ENCODE measurements around the gene NMRK1. TPM values are rescaled to one million over a fixed set of nuclear protein-coding genes. Genes with fewer than 3 reads are reported as not detected.

NMRK1 gene
- total and polyA plus RNA-seq, 12 donors = 4.7 to 51.6 (median 12.3) TPM

DNA sequence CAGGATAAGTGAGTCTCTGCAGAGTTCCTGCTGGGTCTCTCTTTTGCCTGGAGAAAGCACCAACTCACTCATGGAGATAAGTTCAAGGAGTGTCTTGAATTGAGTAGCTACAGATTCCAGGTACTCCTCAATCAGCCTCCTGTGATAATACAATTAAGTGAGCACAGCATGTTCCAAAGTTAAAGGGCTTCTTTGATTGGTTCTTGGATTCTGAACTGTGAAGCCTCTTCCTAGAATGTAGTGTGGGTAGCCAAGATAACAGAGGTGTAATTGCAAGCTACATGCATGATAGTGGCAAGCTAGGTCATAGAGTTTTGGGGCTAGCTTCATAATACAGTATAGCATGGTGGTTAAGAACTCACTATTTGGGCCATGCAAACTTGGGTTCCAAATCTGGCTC is 36.7 kb downstream of the NMRK1 start:
- no peak for TF ChIP-seq CTCF (IDR thresholded peaks at IDR 0.05)
- Histone ChIP-seq H3K9me3 (peaks cover 0 to 5% (median 0%) of the 10 kb centered on the region in 11 donors), H3K4me3 (no peak overlapping the region), H3K4me1 (no peaks in the 10 kb centered on the region), H3K27ac (no peak overlapping the region), H3K27me3 (peaks cover 0 to 13% (median 0%) of the 10 kb centered on the region in 7 donors), H3K36me3 (no peaks in the 10 kb centered on the region)
- no peak for DNase-seq
- no peak for ATAC-seq
- intact Hi-C loops (cut with DNase I) = no loop called here

- no peak for DNase-seq
- Histone ChIP-seq H3K4me1 (no peaks in the 10 kb centered on the region), H3K4me3 (no peak overlapping the region), H3K36me3 (no peaks in the 10 kb centered on the region), H3K27ac (no peak overlapping the region), H3K27me3 (peaks cover 0 to 25% (median 0%) of the 10 kb centered on the region in 7 donors), H3K9me3 (no peaks in the 10 kb centered on the region)
- ATAC-seq = no peak
- no peak for TF ChIP-seq CTCF (IDR thresholded peaks at IDR 0.05)
- WGBS, 2 donors = 48 to 50% methylated on average over 2 of the region's 2 CpGs
- intact Hi-C loops (cut with DNase I) = no loop called here
These were observed 40.4 kb downstream of the NMRK1 start for GRCh38 chr9:75047506-75047905.

- DNase-seq (no peak), ATAC-seq (no peak)
- WGBS, 2 donors = 88 to 93% methylated on average over 3 of the region's 3 CpGs
- Histone ChIP-seq H3K9me3 (no peaks in the 10 kb centered on the region), H3K4me3 (no peak overlapping the region), H3K27ac (no peak overlapping the region), H3K27me3 (peaks cover 0 to 25% (median 0%) of the 10 kb centered on the region in 7 donors), H3K36me3 (no peaks in the 10 kb centered on the region), H3K4me1 (no peaks in the 10 kb centered on the region)
- no peak for TF ChIP-seq CTCF (IDR thresholded peaks at IDR 0.05)
- intact Hi-C loops (cut with DNase I) = no loop called here
These were observed 41.1 kb downstream of the NMRK1 start for GRCh38 chr9:75046725-75047345.

GRCh38 chr9:75041041-75041440 is 46.9 kb downstream of the NMRK1 start:
- intact Hi-C loops (cut with DNase I) = no loop called here
- Histone ChIP-seq H3K9me3 (no peaks in the 10 kb centered on the region), H3K27ac (no peak overlapping the region), H3K4me1 (no peaks in the 10 kb centered on the region), H3K27me3 (peaks cover 0 to 12% (median 0%) of the 10 kb centered on the region in 7 donors), H3K36me3 (no peaks in the 10 kb centered on the region), H3K4me3 (no peak overlapping the region)
- WGBS, 2 donors = 82 to 84% methylated on average over 1 of the region's 1 CpG
- no peak for ATAC-seq
- no peak for DNase-seq
- TF ChIP-seq CTCF (IDR thresholded peaks at IDR 0.05) = no peak
